OCI-LY3 (cell line): ENCODE results near the gene DNAJC15.

Experiments used
- EZH2phosphoT487 ChIP-seq: fragments of 200-600 bp; shearing (Covaris generic); IDR thresholded peaks from 2 replicates; pipeline ENCODE4 v1.6.1; 2018; ENCODE audit warnings: antibody characterized with exemption, mixed run types, low read depth
- TF ChIP-seq, protein P1 (sequence below): fragments of 200-600, 300-600 bp; sonication (generic); IDR thresholded peaks from 2 replicates; pipeline ENCODE4 v1.5.1; 2014; ENCODE audit warnings: antibody characterized with exemption, low read length, low read depth

DNA sequence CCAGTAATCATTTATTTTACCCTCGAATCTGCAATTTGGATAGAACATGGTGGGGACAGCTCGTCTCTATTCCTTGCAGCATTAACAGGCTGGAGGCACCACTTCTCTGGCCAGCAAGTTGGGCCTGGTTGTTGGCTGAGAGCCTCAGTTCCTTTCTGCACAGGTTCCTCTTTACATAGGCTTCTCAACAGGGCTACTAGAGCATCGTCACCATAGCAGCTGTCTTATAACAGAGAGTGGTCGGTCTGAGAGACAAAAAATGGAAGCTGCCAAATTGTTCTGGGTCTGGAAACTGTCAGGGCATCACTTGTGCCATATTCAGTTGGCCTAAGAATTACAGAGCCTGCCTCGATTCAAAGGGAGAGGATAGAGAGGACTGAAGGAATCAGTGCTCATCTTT is 86.7 kb downstream of the DNAJC15 start:
- TF ChIP-seq EZH2phosphoT487, result no peak
- TF ChIP-seq, protein P1, sequence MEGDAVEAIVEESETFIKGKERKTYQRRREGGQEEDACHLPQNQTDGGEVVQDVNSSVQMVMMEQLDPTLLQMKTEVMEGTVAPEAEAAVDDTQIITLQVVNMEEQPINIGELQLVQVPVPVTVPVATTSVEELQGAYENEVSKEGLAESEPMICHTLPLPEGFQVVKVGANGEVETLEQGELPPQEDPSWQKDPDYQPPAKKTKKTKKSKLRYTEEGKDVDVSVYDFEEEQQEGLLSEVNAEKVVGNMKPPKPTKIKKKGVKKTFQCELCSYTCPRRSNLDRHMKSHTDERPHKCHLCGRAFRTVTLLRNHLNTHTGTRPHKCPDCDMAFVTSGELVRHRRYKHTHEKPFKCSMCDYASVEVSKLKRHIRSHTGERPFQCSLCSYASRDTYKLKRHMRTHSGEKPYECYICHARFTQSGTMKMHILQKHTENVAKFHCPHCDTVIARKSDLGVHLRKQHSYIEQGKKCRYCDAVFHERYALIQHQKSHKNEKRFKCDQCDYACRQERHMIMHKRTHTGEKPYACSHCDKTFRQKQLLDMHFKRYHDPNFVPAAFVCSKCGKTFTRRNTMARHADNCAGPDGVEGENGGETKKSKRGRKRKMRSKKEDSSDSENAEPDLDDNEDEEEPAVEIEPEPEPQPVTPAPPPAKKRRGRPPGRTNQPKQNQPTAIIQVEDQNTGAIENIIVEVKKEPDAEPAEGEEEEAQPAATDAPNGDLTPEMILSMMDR, result no peak
